ENCODE measurements around the gene MB. TPM values are rescaled to one million over a fixed set of nuclear protein-coding genes. Genes with fewer than 3 reads are reported as not detected.

MB gene
- total RNA-seq, 2 experiments from 2014 or later: not detected

GRCh38 chr22:35592418-35592967, 24.6 kb downstream of the MB start:
- Histone ChIP-seq H3K9me3 (ENCODE audit: low read length) (no peaks in the 10 kb centered on the region), H2AFZ (ENCODE audit: low read length) (no peak overlapping the region), H3K9me2 (ENCODE audit: insufficient read depth, low read length) (no peaks in the 10 kb centered on the region), H4K20me1 (ENCODE audit: insufficient read depth, low read length) (no peaks in the 10 kb centered on the region), H3K4me3 (ENCODE audit: low read depth, low read length, poor library complexity, severe bottlenecking) (no peak overlapping the region), H3K4me1 (ENCODE audit: insufficient read depth, low read length, poor library complexity, severe bottlenecking) (no peaks in the 10 kb centered on the region), H3K36me3 (ENCODE audit: insufficient read depth, low read length) (no peaks in the 10 kb centered on the region), H3K79me2 (ENCODE audit: insufficient read depth, low read depth, low read length) (no peaks in the 10 kb centered on the region), H3K27ac (ENCODE audit: low read depth, low read length, poor library complexity, severe bottlenecking) (no peak overlapping the region), H3K4me2 (ENCODE audit: low read length) (no peak overlapping the region)
- ChIA-PET POLR2A (no interaction called here), CTCF (ENCODE audit: unreplicated experiment) (no interaction called here)
- BruUV-seq (replicated peaks): no TSS peak
- TF ChIP-seq EZH2phosphoT487 (IDR thresholded peaks at IDR 0.05; ENCODE audit: borderline replicate concordance, low read depth, low read length): no peak
- TF ChIP-seq, protein P1, sequence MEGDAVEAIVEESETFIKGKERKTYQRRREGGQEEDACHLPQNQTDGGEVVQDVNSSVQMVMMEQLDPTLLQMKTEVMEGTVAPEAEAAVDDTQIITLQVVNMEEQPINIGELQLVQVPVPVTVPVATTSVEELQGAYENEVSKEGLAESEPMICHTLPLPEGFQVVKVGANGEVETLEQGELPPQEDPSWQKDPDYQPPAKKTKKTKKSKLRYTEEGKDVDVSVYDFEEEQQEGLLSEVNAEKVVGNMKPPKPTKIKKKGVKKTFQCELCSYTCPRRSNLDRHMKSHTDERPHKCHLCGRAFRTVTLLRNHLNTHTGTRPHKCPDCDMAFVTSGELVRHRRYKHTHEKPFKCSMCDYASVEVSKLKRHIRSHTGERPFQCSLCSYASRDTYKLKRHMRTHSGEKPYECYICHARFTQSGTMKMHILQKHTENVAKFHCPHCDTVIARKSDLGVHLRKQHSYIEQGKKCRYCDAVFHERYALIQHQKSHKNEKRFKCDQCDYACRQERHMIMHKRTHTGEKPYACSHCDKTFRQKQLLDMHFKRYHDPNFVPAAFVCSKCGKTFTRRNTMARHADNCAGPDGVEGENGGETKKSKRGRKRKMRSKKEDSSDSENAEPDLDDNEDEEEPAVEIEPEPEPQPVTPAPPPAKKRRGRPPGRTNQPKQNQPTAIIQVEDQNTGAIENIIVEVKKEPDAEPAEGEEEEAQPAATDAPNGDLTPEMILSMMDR (conservative IDR thresholded peaks at IDR 0.05; ENCODE audit: low read length): no peak
- DNase-seq (ENCODE audit: low spot score): no peak
- intact Hi-C loops (cut with micrococcal nuclease; ENCODE audit: unreplicated experiment): no loop called here

- Histone ChIP-seq H4K20me1 (ENCODE audit: insufficient read depth, low read length) (no peaks in the 10 kb centered on the region), H2AFZ (ENCODE audit: low read length) (no peak overlapping the region), H3K36me3 (ENCODE audit: insufficient read depth, low read length) (no peaks in the 10 kb centered on the region), H3K9me3 (ENCODE audit: low read length) (no peaks in the 10 kb centered on the region), H3K4me3 (ENCODE audit: low read depth, low read length, poor library complexity, severe bottlenecking) (no peak overlapping the region), H3K4me1 (ENCODE audit: insufficient read depth, low read length, poor library complexity, severe bottlenecking) (no peaks in the 10 kb centered on the region), H3K79me2 (ENCODE audit: insufficient read depth, low read depth, low read length) (no peaks in the 10 kb centered on the region), H3K9me2 (ENCODE audit: insufficient read depth, low read length) (no peaks in the 10 kb centered on the region), H3K4me2 (ENCODE audit: low read length) (no peak overlapping the region), H3K27ac (ENCODE audit: low read depth, low read length, poor library complexity, severe bottlenecking) (no peak overlapping the region)
- TF ChIP-seq, protein P1 (conservative IDR thresholded peaks at IDR 0.05; ENCODE audit: low read length): no peak
- TF ChIP-seq EZH2phosphoT487 (IDR thresholded peaks at IDR 0.05; ENCODE audit: borderline replicate concordance, low read depth, low read length): no peak
- no peak for DNase-seq (ENCODE audit: low spot score)
- BruUV-seq (replicated peaks): no TSS peak
- intact Hi-C loops (cut with micrococcal nuclease; ENCODE audit: unreplicated experiment): no loop called here
- CTCF ChIA-PET (ENCODE audit: unreplicated experiment): interaction anchor here (0.5 kb wide), 1 partner anchor 493 kb away, joined by 4 read pairs; no protein-coding TSS in a partner anchor
- POLR2A ChIA-PET: no interaction called here
Measured at GRCh38 chr22:35591714-35592417, 25.3 kb downstream of the MB start.

DNA sequence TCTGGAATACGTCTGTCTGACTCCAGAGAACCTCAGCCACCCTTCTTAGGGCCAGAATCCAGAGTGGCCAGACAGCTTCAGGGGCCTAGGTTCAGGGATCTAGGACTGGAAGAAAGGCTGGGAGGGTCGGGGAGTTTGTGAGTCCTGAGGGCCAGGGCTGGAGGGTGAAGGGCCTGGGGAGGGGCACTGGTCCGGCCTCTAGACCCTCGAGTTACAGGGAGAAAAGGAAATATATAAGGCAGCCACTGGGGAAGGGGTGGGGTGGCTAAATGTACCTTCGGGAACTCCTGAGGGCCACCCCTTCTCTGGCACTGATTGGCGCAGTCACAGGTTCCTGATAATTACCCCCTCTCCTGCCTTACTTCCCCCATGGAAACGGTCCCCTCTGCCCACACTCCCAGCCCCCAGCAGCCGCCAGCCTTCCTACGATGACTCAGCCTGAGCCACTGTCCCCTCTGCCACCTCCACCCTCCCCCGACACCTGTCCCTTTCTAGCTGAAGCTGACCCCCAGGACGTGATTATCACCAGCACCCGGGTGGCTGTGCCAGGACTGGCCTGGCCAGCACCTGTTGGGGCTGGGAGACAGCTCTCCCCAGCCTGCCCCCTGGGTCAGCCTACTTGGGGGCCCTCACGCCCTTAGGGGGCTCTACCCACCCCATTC, 26.4 kb downstream of the MB start:
- Histone ChIP-seq H2AFZ (ENCODE audit: low read length) (no peak overlapping the region), H3K9me3 (ENCODE audit: low read length) (no peaks in the 10 kb centered on the region), H3K36me3 (ENCODE audit: insufficient read depth, low read length) (no peaks in the 10 kb centered on the region), H3K27ac (ENCODE audit: low read depth, low read length, poor library complexity, severe bottlenecking) (no peak overlapping the region), H3K79me2 (ENCODE audit: insufficient read depth, low read depth, low read length) (no peaks in the 10 kb centered on the region), H3K4me2 (ENCODE audit: low read length) (no peak overlapping the region), H4K20me1 (ENCODE audit: insufficient read depth, low read length) (no peaks in the 10 kb centered on the region), H3K9me2 (ENCODE audit: insufficient read depth, low read length) (no peaks in the 10 kb centered on the region), H3K4me1 (ENCODE audit: insufficient read depth, low read length, poor library complexity, severe bottlenecking) (no peaks in the 10 kb centered on the region), H3K4me3 (ENCODE audit: low read depth, low read length, poor library complexity, severe bottlenecking) (no peak overlapping the region)
- ChIA-PET POLR2A (interaction anchor here (0.5 kb wide), 1 partner anchor 12 kb away, joined by 3 read pairs; no protein-coding TSS in a partner anchor), CTCF (ENCODE audit: unreplicated experiment) (no interaction called here)
- intact Hi-C loops (cut with micrococcal nuclease; ENCODE audit: unreplicated experiment): no loop called here
- TF ChIP-seq EZH2phosphoT487 (IDR thresholded peaks at IDR 0.05; ENCODE audit: borderline replicate concordance, low read depth, low read length): no peak
- TF ChIP-seq, protein P1 (conservative IDR thresholded peaks at IDR 0.05; ENCODE audit: low read length): no peak
- no peak for DNase-seq (ENCODE audit: low spot score)
- no TSS peak for BruUV-seq (replicated peaks)

All from OCI-LY7 (cell line).